HG02759 (cell line): Measurements from ENCODE around the gene PDE4D.

Experiments used
- ATAC-seq: cut with Tn5 transposase; IDR thresholded peaks from one replicate; pipeline ENCODE4 v1.9.1; 2021; ENCODE audit warnings: mild to moderate bottlenecking, moderate library complexity; ENCODE audit not compliant: unreplicated experiment

The PDE4D gene

DNA sequence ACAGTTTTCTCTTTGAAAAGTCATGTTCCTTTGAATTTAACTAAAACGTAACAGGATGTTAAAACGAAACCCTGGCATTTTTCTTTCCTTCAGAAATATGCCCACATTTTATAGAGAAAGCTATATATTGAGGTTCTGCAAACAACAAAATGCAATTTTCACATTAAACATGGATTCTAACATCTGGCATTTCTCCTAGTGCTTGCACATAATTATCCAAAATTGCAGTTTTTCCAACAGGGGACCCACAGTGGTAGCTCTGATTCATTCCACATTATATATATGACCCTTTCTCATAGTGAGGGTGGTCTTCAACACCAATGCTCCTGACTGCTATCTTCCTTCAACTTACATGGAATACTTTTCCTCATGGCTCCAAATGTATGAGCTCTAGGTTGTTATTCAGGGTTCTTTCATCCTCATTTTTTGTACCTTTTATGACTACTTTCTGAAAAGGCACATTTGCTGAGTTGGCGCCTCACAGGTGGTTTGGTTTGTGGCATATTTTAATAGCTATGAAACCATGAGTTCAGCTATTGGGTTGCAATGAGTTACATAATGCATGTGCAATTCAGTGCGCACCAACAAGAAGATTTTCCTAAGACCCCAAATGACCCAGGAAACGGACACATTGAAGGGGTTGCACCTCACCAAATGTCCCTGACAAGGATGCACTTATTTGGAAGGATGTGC is 758.9 kb downstream of the PDE4D start:
- no peak for ATAC-seq

DNA sequence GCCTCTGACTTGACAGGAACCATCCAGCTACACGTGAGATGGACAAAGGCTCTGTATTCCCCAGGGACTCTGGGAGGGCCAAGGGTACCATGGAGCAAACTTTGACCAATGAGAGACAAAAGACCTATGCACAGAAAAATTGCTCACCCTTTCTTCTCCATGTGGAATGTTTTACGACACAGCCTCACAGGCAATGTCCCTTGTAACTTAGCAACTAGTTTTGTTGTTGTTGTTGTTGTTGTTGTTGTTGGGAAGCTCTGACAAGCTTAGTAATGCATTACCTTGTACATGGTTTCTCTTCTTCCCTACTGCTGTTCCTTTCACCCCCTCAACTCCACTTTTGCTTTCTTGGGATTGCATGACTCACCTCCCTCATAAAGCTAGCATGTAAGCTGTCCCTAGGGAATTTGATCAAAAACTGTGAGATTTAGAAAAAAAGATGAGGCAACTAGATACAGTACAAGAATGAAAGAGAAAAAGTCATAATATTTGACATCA is 759.7 kb downstream of the PDE4D start:
- no peak for ATAC-seq

- no peak for ATAC-seq
Observed at GRCh38 chr5:59132131-59132530, 761.4 kb downstream of the PDE4D start.

DNA sequence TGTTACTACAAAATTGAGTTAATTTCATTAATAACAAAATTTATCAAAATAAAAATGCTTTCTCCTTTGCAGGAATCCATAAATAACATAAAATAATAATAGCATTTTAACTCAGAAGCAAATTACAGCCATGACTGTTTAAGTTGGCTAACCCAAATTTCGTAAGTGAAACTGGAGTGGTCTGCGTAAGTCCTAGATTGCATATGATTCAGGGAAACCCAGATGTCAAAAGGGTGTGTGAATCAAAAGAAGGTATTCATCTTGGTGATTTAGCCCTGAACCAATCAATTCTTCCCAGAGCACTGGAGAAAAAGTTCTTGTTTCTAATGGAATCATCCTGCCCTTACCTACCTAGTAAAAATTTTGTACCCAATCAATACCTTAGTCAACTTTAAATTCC is 763.1 kb downstream of the PDE4D start:
- ATAC-seq = no peak

DNA sequence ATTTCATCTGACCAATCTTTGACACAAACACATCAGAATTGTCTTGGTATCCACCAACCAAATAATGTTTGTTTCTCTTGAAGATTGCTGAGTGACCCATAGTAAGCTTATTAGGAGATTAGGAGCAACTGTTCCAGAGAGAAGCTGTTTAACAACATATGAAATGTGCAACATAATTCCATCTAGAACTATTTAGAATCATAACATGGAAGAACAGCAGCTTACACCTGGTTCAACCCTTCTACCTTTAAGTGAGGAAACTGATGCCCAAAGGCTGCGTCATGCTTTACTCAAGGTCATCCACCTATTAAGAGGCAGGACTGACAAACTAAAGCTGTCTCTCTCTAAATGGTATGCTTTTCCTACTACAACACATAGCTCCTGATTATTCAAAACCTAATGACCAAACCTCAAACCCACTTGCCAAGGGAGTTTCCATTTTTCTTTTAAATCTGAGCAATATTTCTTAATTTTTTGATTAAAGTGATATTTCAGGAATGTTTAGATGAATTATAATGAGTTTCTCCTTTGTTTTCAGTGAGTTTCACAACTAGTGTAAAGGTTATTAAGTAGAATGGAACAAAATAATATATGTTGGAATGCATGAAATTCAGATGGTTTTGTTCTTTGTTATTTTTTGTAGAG is 764.8 kb downstream of the PDE4D start:
- ATAC-seq = no peak

DNA sequence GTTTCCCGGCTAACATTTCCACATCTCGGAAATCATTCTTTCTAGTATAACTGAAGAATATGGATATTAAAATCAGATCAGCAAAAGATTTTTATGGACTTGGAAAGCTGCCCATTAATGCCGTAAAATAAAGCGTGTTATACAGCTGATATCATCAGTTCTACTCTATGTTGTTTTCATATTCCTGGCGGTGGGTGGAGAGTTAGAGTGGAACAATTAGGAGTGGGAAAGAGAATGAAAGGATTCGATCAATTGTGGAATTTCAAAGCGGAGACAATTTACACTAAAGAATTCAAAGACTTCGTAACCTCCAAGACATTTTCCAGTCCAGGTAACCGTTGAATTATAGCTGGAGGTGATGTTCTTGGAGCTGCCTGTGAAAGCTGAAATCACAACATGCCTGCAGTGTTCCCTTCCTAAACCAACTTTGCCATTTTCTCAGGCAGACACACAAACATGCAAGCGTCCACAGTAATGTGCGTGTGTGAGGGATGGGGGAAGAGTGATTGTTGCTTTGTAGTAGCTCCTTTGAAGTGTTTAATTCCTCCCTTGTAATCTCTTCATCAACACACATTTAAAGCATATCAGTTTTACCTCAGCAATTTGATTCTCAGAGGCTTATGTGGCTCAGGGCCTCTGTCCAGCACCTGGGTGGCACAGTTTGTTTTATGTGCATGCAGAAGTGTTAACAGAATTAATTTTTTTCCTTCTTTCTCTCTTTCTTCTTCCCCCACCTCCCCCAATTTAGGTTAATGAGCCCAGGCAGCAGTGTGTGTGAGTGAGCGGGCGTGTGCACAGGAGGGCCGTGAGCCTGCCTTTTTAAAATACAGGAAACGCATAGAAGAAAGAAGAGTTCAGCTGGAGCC is 766.6 kb downstream of the PDE4D start:
- ATAC-seq = no peak

GRCh38 chr5:59126016-59126707 is 767.4 kb downstream of the PDE4D start:
- ATAC-seq = no peak

DNA sequence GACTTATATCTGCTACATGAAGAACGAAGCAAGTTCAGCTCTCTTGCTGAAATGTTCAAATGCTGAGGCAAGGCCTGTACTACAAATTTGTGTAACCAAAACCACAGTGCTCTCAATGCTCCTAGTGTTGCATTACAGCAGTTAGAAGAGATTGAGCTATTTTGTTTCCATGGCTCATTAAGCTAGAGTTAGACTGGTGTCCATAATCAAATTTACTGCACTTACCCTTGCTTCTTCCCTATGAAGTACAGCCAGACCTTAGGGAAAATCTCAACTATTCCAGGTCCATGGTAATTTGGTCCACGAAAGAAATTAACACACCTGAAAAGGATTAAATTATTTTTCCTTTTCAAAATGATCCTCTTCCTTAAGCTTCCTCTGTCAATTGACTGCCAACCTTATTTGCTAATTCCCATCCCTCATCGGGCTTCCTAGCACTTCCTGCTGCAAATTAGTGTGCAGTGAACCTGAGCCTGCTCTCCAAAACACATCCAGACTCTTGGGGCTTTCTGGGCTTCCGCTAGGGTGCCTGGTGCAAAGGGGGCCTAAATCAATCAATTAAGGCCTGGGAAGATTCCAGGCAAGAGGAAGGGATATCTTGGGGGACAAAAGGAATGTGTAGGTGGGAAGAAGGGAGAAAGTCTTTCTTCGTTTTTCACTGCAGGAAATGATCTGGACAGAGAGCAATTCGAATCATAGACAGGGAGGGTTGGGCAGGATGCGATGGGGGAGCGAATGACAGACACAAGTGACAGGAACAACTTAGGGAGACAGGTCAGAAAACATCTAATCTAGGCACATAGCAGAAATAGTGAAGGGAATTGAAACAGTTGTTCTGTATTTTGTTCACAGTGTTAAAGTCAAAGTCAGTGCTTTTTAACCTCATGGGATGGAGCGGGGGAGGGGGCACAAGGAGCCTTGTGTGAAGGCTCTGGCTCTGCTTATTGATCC is 768.2 kb downstream of the PDE4D start:
- no peak for ATAC-seq

DNA sequence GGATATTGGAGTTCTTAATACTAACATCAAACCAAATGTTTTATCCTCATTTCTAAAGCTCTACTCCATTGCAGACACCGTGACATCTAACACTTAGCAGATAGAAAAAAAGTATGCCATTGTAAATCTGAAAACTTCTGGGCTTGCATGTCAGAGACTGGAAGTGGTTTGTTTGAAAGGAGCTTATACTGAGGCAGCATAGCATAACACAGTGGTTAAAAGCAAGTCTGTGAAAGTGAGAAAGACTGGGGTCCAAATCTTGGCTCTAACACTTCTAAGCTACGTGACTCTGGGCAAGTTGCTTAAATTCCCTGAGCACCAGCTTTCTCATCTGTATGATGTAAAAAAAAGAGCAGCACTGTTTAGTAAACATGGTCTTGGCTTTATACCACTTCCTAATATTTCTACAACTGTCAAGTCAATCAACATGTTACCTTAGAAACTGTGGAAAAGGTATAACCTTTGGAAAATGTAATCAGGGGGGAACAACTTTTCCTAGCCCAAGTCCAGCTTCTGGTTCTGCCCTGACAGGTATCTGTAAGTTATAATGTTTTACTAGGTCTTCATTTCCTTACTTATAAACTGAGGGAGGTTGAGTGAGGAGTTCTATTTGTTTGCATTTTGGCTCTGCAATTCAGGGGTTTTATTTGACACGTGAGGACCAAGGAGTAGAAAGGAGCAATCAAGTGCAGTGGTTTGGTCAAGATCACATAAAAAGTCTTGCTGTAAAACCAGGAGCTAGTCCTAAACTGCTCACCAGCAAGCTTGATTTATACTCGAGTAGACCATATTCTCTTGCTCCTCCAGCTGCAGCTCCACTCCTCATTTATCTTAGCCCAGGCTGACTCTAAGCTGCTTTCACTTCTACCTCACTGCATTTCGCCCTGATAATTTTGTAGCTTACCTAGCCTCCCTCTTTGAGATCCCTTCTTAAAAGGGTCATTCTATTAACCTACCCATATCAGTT is 769.6 kb downstream of the PDE4D start:
- ATAC-seq = no peak

- ATAC-seq = no peak
Observed at GRCh38 chr5:59119480-59119879, 774.0 kb downstream of the PDE4D start.

DNA sequence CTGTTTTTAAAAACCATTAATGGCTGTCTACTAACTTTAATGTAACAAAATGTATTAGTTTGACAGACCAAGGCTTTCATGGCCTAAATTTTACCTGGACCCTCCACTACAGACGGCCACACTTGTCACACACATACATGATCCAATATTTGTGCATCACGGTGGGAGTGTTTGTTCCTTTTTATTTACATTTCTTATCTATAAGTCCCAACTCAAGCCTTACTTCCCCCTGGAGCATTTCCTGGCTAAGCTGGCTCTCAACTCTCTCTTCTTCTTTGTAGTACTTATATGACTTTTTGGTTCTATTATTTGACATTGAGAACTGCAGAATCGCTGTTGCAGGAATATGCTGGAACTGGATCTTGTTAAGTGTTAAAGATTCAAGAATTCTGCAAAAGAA is 776.2 kb downstream of the PDE4D start:
- no peak for ATAC-seq

- ATAC-seq = no peak
Observed at GRCh38 chr5:59116231-59116865, 777.2 kb downstream of the PDE4D start.

- no peak for ATAC-seq
Observed at GRCh38 chr5:59115345-59115744, 778.2 kb downstream of the PDE4D start.

GRCh38 chr5:59109383-59109782 is 784.1 kb downstream of the PDE4D start:
- ATAC-seq = no peak

DNA sequence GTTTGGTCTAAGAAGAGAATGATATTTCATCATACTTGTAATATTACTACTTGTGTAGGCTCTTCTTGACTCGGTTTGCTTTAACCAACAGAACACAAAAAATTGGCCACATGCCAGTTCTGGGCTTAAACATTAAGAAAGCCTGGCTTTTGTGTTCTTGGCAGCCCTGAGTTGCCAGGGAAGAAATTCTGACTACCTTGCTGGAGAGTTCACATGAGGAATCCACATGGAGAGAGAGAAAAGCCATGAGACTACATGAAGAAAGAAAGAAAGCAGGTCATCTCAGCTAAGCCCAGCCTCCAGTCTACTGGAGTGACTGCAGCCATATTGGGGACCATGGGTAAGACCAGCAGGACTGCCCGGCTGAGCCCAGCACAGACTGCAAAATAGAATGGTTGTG is 785.8 kb downstream of the PDE4D start:
- ATAC-seq = no peak

- no peak for ATAC-seq
Observed at GRCh38 chr5:59104400-59105127, 789.0 kb downstream of the PDE4D start.

DNA sequence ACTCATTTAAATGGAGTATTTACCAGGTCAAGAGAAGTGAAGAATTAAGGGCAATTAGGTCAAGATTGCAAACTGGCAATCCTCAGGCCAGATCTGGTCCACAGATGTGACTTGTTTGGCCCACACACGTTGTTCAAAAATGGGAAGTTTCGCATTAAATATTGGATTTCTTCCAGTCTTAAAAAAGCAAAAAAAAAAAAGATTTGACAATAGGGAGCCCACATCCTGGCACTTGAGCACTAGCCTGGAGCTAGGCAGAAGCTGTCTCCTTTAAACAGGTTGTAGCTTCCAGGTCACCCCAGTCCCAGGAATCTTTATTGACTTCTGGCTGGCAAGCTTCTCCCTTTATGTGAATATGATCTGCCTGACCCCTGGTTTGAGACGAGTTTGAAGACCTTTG is 790.2 kb downstream of the PDE4D start:
- ATAC-seq = no peak

DNA sequence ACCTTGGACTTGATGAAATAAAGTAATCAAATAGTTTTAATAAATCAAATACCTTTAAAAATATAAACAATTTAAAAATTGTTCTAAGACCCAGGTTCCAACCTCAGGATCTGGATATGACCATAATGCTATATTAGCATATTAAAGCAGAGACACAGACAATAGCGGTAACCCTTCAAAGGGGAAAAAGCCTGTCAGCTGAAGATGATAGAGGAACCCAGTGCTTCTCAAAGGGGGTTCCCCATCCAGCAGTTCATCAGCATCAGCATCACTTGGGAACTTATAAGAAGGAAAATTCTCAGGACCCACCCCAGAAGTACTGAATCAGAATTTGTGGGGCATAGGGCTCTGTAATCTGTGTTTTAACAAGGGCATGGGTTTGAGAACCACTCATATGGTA is 791.1 kb downstream of the PDE4D start:
- no peak for ATAC-seq
